Epithelial cell of umbilical artery (primary cell): ENCODE results near the gene USP21. TPM values are rescaled to one million over a fixed set of nuclear protein-coding genes. Genes with fewer than 3 reads are reported as not detected.

Experiments used
- total RNA-seq: library from RNA; depleted of rRNA; stranded (reverse); fragments of >200 nt; gene quantifications from 2 replicates; pipeline ENCODE4 v1.2.3, GENCODE V29; 2014

USP21 gene
- 3.3 and 5.5 TPM in 2 replicates for total RNA-seq

GRCh38 chr1:161159087-161159912 is at the start of gene USP21:
TSS of gene USP21 (plus strand) at chr1:161159500. CDS start at chr1:161160641, 1,141 bp downstream.

GRCh38 chr1:161117759-161118581 is 41.3 kb upstream of the USP21 start, which contains the start of the genes NIT1 and PFDN2:
TSS of gene NIT1 (plus strand) at chr1:161118105. CDS start at chr1:161118177, 72 bp downstream.
TSS of gene PFDN2 (minus strand) at chr1:161118037. CDS start at chr1:161118026, 11 bp downstream.

DNA sequence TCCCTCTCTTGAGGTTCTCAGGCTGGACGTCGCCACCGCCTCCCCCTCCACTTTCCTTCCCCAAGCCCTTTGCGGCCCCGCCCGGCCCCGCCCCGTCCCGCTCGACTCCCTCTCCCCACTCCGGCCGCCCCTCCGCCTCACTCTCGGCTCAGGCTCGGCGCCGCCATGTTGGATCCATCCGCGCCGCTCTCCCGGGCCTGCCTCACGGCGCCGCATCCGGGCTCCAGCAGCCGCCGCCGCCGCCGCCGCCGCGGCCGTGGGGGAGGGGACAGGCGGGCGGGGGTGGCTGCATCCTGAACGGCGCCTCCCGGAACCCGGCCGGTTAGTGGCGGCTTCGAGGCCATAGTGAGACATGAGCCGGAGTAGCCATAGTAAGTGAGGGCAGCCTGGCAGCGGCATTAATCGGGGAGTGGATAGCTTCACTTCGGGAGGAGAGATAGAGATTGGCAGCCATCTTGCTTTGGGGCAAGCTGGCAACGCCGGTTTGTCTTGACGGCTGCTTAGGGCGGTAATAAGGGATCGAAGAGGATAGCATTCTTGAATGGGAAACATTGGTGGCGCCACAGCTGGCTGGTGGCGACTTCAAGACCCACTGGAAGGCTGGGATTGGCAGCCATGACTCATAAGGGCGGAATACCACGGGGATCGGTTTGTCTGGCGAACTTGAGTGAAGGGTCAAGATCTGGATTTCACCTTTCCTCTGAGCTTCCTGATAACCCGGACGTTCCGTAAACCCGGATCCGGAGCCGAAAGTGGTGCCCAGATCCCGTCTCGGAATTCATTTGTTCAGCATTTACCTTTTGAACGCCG is 26.7 kb upstream of the USP21 start, which contains the start of gene DEDD:
Gene DEDD (minus strand): TSS at position 258 of the 810 bp plus-strand sequence. CDS start 8,205 bp downstream, outside the sequence.

DNA sequence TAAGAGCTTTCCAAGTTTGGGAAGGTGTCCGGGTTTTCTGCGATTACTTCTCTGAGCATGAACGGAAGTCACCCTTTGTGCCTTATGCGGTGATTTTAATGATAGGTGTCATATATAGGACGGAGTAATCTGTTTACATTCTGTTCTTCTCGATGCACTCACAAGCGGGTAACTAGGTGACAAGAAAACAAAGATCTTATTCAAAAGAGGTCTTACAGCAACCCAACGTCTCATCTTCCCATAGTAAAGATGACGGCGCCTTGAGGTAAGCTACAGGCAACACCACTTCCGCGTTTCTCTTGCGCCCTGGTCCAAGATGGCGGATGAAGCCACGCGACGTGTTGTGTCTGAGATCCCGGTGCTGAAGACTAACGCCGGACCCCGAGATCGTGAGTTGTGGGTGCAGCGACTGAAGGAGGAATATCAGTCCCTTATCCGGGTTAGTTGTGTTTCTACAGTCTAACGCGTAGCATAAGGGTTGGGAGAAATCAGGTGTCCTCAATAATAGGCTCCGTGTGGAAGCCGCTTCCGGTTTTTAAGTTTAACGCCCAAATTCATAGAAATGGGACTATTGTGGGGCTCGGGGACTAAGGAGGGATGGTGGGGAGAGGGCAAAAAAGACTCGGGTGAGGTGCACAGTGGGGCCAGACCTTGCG is 5.5 kb upstream of the USP21 start, which contains the start of gene UFC1:
Gene UFC1 (plus strand): TSS at position 297 of the 656 bp plus-strand sequence. CDS start 20 bp downstream, at position 317.

DNA sequence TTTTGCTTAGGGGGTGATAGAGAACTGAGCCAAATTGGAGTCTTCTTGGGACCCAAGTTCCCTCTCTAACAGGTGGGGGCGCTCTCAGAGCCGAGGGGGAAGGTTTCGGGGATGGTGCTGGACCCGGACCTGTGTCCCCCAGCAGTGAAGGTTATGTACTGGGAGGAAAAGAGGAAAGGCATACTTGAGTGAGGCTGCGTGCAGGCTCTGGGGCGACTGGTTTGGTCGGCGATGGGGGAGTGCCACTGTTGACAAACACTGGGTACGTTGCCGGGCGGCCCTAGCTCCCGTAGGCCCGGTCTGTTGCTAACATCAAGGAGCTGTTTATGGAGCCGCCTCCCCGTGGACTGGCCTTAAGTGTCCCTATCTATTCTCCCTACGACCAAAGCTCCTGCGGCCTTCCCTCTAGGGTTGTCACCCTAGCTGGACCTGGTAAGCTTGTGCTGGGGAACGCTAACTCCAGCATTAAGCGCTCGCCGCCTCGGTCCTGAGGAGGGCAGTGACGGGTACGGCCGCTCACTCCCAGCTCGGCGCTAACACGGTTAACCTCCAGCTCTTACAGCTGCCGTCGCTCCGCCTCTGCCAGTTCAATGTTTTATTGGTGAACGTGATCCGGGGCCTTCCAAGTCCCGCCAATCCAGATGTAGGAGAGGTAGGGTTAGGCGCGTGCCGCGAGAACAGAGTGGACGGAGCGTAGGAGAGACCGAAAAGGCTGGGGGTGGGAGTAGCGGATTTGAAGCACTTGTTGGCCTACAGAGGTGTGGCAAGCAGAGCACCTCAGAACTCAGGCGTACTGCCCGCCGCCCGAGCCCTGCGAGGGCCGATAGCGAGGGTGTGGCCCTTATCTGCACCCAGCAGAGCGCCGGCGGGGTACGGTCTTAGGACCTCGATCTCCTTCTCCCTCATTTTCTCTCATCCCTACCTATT is 6.7 kb downstream of the USP21 start, which contains the start of gene PPOX:
Gene PPOX (plus strand): TSS at position 685 of the 927 bp plus-strand sequence. CDS start 422 bp downstream, outside the sequence.

DNA sequence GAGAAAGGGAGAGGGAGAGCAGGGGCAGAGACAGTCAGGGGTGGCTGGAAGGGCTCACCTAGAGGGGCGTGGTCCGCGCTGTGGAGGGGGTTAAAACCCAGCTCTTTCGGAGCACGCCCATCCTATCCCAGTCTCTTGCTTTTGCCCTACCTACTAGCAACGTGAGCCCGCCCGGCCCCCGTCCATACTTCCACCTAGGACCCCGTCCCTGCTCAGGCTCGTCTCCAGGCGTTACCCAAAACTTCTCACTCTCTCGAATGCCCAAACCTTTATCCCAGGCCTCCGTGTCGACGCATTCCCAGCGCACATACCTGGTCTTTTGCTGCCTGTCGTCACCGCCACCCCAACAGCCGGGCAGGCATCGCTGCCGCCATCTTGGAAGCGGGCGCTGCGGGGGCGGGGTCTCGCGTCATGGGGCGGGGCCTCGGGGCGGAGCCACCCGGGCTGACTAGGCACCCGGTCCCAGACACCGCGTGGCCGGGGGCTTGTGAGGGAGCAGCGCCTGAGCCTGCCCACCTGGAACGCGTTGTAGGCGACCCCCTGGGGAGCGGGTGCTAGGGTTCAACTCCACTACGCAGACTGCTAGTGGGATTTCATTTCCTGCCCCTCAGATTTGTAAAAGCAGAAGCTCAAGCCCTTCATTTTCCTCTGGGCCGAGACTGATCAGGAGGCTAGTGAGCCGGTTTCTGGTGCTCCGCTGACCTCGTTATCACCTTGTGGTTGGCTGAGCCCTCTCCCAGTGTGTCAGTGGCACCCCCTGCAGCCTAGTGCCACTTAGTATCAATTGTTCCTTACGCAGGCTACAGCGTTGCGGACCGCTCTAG is 18.0 kb downstream of the USP21 start, which contains the start of gene B4GALT3:
Gene B4GALT3 (minus strand): TSS at position 396 of the 824 bp plus-strand sequence. CDS start 1,447 bp downstream, outside the sequence.

GRCh38 chr1:161198897-161199431 is 39.7 kb downstream of the USP21 start, which contains the start of gene ADAMTS4:
TSS of gene ADAMTS4 (minus strand) at chr1:161199054. CDS start at chr1:161198627, 427 bp downstream.

DNA sequence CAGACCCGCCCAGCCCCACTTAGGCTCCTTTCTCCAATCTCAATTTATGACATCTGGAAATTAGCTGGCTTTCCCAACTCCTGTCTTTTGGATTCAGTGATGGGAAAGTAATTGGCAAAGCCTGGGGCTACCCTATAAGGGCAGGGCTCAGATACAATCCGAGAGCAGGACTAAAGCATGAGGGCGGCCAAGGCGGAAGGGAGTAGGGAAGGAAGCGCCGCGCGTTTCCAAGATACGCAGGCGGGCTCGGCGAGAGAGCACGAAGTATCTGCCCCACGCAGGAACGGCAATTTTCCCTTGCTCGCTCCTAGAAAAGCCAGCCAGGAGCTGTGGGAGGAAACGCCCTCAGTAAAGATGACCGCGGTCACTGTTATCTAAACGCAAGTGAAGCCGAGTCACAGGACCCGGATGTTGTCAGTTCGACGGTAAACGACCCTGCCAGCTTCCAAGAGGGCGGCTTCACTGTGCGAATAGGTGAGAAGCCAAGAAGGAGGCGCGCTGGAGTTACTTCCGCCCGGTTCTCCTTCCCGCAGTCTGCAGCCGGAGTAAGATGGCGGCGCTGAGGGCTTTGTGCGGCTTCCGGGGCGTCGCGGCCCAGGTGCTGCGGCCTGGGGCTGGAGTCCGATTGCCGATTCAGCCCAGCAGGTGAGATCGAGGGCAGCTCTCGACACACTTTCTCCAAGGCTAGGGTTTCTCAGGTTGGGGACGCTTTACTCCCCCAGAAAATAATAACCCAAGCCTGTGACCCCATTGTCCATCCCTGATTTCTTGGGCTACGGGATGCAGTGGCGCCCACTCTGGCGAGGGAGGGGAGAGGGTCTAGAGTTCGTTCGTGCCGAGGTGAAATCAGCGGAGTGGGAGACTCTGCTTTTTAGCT is 42.8 kb downstream of the USP21 start, which contains the start of gene NDUFS2:
Gene NDUFS2 (plus strand): TSS at position 532 of the 877 bp plus-strand sequence. CDS start 19 bp downstream, at position 551.

GRCh38 chr1:161215076-161215475 is 55.8 kb downstream of the USP21 start, which contains the start of gene FCER1G:
TSS of gene FCER1G (plus strand) at chr1:161215295. CDS start at chr1:161215322, 27 bp downstream.

Other genes starting within 250 kb of the USP21 start
- not detected in 2 replicates for gene ITLN2, start 204.7 kb upstream of the USP21 start, total RNA-seq
- gene F11R, start 138.3 kb upstream of the USP21 start, total RNA-seq: 104 and 115 TPM in 2 replicates
- gene TSTD1, start 120.5 kb upstream of the USP21 start, total RNA-seq: 38.3 and 82.1 TPM in 2 replicates
- 81.5 and 113 TPM in 2 replicates for gene USF1, start 113.5 kb upstream of the USP21 start, total RNA-seq
- gene ARHGAP30, start 89.6 kb upstream of the USP21 start, total RNA-seq: not detected in 2 replicates
- gene NECTIN4, start 69.9 kb upstream of the USP21 start, total RNA-seq: 0.15 and 0.32 TPM in 2 replicates
- gene KLHDC9, start 61.1 kb upstream of the USP21 start, total RNA-seq: 0.65 and 2.9 TPM in 2 replicates
- gene PFDN2, start 41.5 kb upstream of the USP21 start, total RNA-seq: 96.8 and 148 TPM in 2 replicates
- gene NIT1, start 41.4 kb upstream of the USP21 start, total RNA-seq: 9.7 and 14.7 TPM in 2 replicates
- 31.2 and 35.4 TPM in 2 replicates for gene DEDD, start 26.8 kb upstream of the USP21 start, total RNA-seq
- 105 and 141 TPM in 2 replicates for gene UFC1, start 5.5 kb upstream of the USP21 start, total RNA-seq
- 16.3 and 17.5 TPM in 2 replicates for gene PPOX, start 6.9 kb downstream of the USP21 start, total RNA-seq
- gene B4GALT3, start 18.0 kb downstream of the USP21 start, total RNA-seq: 18.5 and 19.8 TPM in 2 replicates
- 16.0 and 16.6 TPM in 2 replicates for gene ADAMTS4, start 39.6 kb downstream of the USP21 start, total RNA-seq
- gene NDUFS2, start 42.9 kb downstream of the USP21 start, total RNA-seq: 206 and 233 TPM in 2 replicates
- gene FCER1G, start 55.8 kb downstream of the USP21 start, total RNA-seq: not detected in 2 replicates
- not detected in 2 replicates for gene APOA2, start 64.1 kb downstream of the USP21 start, total RNA-seq
- 15.9 and 21.9 TPM in 2 replicates for gene TOMM40L, start 66.6 kb downstream of the USP21 start, total RNA-seq
- not detected in 2 replicates for gene NR1I3, start 78.7 kb downstream of the USP21 start, total RNA-seq
- not detected in 2 replicates for gene PCP4L1, start 99.2 kb downstream of the USP21 start, total RNA-seq
- gene MPZ, start 150.5 kb downstream of the USP21 start, total RNA-seq: 0.15 and 0.32 TPM in 2 replicates
- gene SDHC, start 154.9 kb downstream of the USP21 start, total RNA-seq: 22.1 and 46.2 TPM in 2 replicates
- gene CFAP126, start 208.4 kb downstream of the USP21 start, total RNA-seq: not detected in 2 replicates